ENCODE measurements around the gene CAGE1.

Gene CAGE1

GRCh38 chr6:7309050-7309449, 80.5 kb downstream of the CAGE1 start:
- DNase-seq (ENCODE audit: low read depth) = no peak

GRCh38 chr6:7307533-7307932, 82.0 kb downstream of the CAGE1 start:
- DNase-seq (ENCODE audit: low read depth) = no peak

- no peak for DNase-seq (ENCODE audit: low read depth)
Observed at GRCh38 chr6:7304821-7305220, 84.7 kb downstream of the CAGE1 start.

- no peak for DNase-seq (ENCODE audit: low read depth)
Observed at GRCh38 chr6:7301702-7302101, 87.8 kb downstream of the CAGE1 start.

GRCh38 chr6:7300926-7301325, 88.6 kb downstream of the CAGE1 start:
- no peak for DNase-seq (ENCODE audit: low read depth)

GRCh38 chr6:7298113-7298512, 91.4 kb downstream of the CAGE1 start:
- DNase-seq (ENCODE audit: low read depth) = no peak

- no peak for DNase-seq (ENCODE audit: low read depth)
Observed at GRCh38 chr6:7296602-7297001, 92.9 kb downstream of the CAGE1 start.

GRCh38 chr6:7295916-7296315, 93.6 kb downstream of the CAGE1 start:
- DNase-seq (ENCODE audit: low read depth) = no peak

- no peak for DNase-seq (ENCODE audit: low read depth)
Observed at GRCh38 chr6:7292596-7293255, 96.8 kb downstream of the CAGE1 start.

GRCh38 chr6:7290079-7290478, 99.5 kb downstream of the CAGE1 start:
- no peak for DNase-seq (ENCODE audit: low read depth)

- DNase-seq (ENCODE audit: low read depth) = no peak
Observed at GRCh38 chr6:7285416-7285815, 104.1 kb downstream of the CAGE1 start.

- DNase-seq (ENCODE audit: low read depth) = no peak
Observed at GRCh38 chr6:7283676-7284075, 105.9 kb downstream of the CAGE1 start.

GRCh38 chr6:7282097-7282906, 107.2 kb downstream of the CAGE1 start:
- DNase-seq (ENCODE audit: low read depth) = no peak

Measured in stimulated activated CD4-positive, alpha-beta T cell treated with anti-CD3 and anti-CD28 coated beads, Interleukin-2, amount 100 ng/mL, for 4 hours (primary cell).